K562 (cell line): ENCODE results near the gene CNTN2. TPM values are rescaled to one million over a fixed set of nuclear protein-coding genes. Genes with fewer than 3 reads are reported as not detected.

ENCODE experiments used
- ATF2 ChIP-seq: sonication (generic); formaldehyde crosslinking; IDR thresholded peaks from 2 replicates; pipeline ENCODE4 v1.8.1; 2022; ENCODE audit warnings: missing genetic modification reagents
- CCNT2 ChIP-seq: IDR thresholded peaks from 2 replicates; pipeline ENCODE4 v1.6.1; 2011; ENCODE audit warnings: borderline replicate concordance, low read depth, mild to moderate bottlenecking, moderate library complexity, mixed read lengths, low read length; ENCODE audit not compliant: insufficient read length; ENCODE audit errors: extremely low read depth
- CHD4 ChIP-seq: fragments of 200-600 bp; sonication (generic); IDR thresholded peaks from 3 replicates; pipeline ENCODE4 v1.6.1; 2012; ENCODE audit warnings: low read depth, mild to moderate bottlenecking, mixed read lengths, low read length, inconsistent platforms; ENCODE audit not compliant: insufficient read depth, insufficient replicate concordance, poor library complexity, severe bottlenecking
- CREB3L1 ChIP-seq: fragments of 450-650 bp; IDR thresholded peaks from 2 replicates; pipeline ENCODE4 v1.6.1; 2014; ENCODE audit warnings: low read depth, mild to moderate bottlenecking, moderate library complexity, borderline replicate concordance
- DIDO1 ChIP-seq: fragments of 450-650 bp; IDR thresholded peaks from 2 replicates; pipeline ENCODE4 v1.6.1; 2016; ENCODE audit warnings: low read depth, missing biosample characterization, missing genetic modification characterization
- FUS ChIP-seq: fragments of 200-400 bp; formaldehyde crosslinking; optimal IDR thresholded peaks from 2 replicates; pipeline ENCODE3; 2017; ENCODE audit warnings: low read depth, low read length
- HDGF ChIP-seq: fragments of 450-650 bp; IDR thresholded peaks from 2 replicates; pipeline ENCODE4 v1.6.1; 2016
- IRF9 ChIP-seq: fragments of 450-650 bp; IDR thresholded peaks from 2 replicates; pipeline ENCODE4 v1.6.1; 2016; ENCODE audit warnings: missing biosample characterization, missing genetic modification characterization
- MEF2A ChIP-seq: IDR thresholded peaks from 2 replicates; pipeline ENCODE4 v1.6.1; 2011; ENCODE audit warnings: low read depth, mild to moderate bottlenecking, low read length, moderate library complexity; ENCODE audit not compliant: control insufficient read depth
- POLR2AphosphoS2 ChIP-seq: IDR thresholded peaks from 2 replicates; pipeline ENCODE4 v1.6.1; 2012; ENCODE audit warnings: low read length, improper control_type of control experiment
- PRMT5 ChIP-seq: sonication (generic); formaldehyde crosslinking; IDR thresholded peaks from 2 replicates; pipeline ENCODE4 v1.5.0; 2020; ENCODE audit warnings: missing genetic modification reagents
- RUNX1 ChIP-seq: sonication (generic); IDR thresholded peaks from 2 replicates; pipeline ENCODE4 v1.6.1; 2016; ENCODE audit warnings: antibody characterized with exemption, low read depth
- TRIM28 ChIP-seq: fragments of 450-650 bp; IDR thresholded peaks from 2 replicates; pipeline ENCODE4 v1.6.1; 2017
- ZNF12 ChIP-seq: sonication (generic); formaldehyde crosslinking; IDR thresholded peaks from 2 replicates; pipeline ENCODE4 v1.4.0; 2020; ENCODE audit warnings: mild to moderate bottlenecking, missing genetic modification reagents
- ZNF316 ChIP-seq: fragments of 450-650 bp; IDR thresholded peaks from 2 replicates; pipeline ENCODE4 v1.6.1; 2016
- ZNF449 ChIP-seq: fragments of 250-450 bp; sonication (Bioruptor Pico); IDR thresholded peaks from 2 replicates; pipeline ENCODE4 v1.8.0; 2022; ENCODE audit warnings: moderate library complexity, mild to moderate bottlenecking, inconsistent platforms
- polyA plus RNA-seq, 8 experiments: library from polyadenylated mRNA; depleted of rRNA in 4 of 8; stranded (reverse) in 5 of 8; unstranded in 3 of 8; fragments of >200 nt; fragmentation: Nextera tagmentation in 2 of 8; fragmentation: Illumina TruSeq in 1 of 8; extraction: Ambion mirVana in 2 of 8; extraction: Trizol in 1 of 8; gene quantifications; 2 replicates each; pipeline versions ENCODE4 v1.2.1 to v1.2.3, GENCODE V29; 2011 to 2014; ENCODE audit warnings: inconsistent platforms in 1 of 8, missing spikeins in 1 of 8
- total RNA-seq, 7 experiments: library from RNA; depleted of rRNA in 6 of 7; stranded (reverse); fragments of >200 nt in 6 of 7; fragmentation: Illumina TruSeq in 2 of 7; extraction: Trizol in 2 of 7; gene quantifications; 2 replicates each; pipeline versions ENCODE4 v1.2.1 to v1.2.3, GENCODE V29; 2011 to 2021; ENCODE audit warnings: low replicate concordance in 1 of 7
- TF ChIP-seq, protein P1 (sequence below): fragments of 450-650 bp; formaldehyde crosslinking; IDR thresholded peaks from 2 replicates; pipeline ENCODE4 v1.4.0; 2020; ENCODE audit warnings: mild to moderate bottlenecking, moderate library complexity
- TF ChIP-seq, protein P2 (sequence below): fragments of 450-650 bp; formaldehyde crosslinking; IDR thresholded peaks from 2 replicates; pipeline ENCODE4 v1.4.0; 2020; ENCODE audit warnings: mild to moderate bottlenecking, mixed read lengths

Gene CNTN2
- total and polyA plus RNA-seq, 9 of the 15 experiments (the other 6 are each of a cell fraction or from before 2014, with no cell fraction given), result not detected

GRCh38 chr1:205121660-205122488 is 78.9 kb downstream of the CNTN2 start, which contains the start of gene RBBP5 (continued):
- TF ChIP-seq, protein P1, sequence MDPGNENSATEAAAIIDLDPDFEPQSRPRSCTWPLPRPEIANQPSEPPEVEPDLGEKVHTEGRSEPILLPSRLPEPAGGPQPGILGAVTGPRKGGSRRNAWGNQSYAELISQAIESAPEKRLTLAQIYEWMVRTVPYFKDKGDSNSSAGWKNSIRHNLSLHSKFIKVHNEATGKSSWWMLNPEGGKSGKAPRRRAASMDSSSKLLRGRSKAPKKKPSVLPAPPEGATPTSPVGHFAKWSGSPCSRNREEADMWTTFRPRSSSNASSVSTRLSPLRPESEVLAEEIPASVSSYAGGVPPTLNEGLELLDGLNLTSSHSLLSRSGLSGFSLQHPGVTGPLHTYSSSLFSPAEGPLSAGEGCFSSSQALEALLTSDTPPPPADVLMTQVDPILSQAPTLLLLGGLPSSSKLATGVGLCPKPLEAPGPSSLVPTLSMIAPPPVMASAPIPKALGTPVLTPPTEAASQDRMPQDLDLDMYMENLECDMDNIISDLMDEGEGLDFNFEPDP (CRISPR knock-in tag), result no peak
- TF ChIP-seq MEF2A (peak; percentile 73; the same call in 1 of the 2 replicates), CHD4 (no peak), CCNT2 (no peak), ZNF12 (CRISPR knock-in tag) (0 out of 2 replicates have a peak, but pooled peaks have one; percentile 30), DIDO1 (tag) (peak; percentile 99), IRF9 (tag) (peak; percentile 63), PRMT5 (CRISPR knock-in tag) (no peak), HDGF (no peak), ZNF449 (peak; percentile 67; the same call in 1 of the 2 replicates), POLR2AphosphoS2 (peak; percentile 51; the same call in 1 of the 2 replicates), CREB3L1 (peak; percentile 89), TRIM28 (peak; percentile 90), RUNX1 (0 out of 2 replicates have a peak, but pooled peaks have one; percentile 38), FUS (no peak), ZNF316 (0 out of 2 replicates have a peak, but pooled peaks have one; percentile 27), ATF2 (CRISPR knock-in tag) (peak; percentile 74; the same call in 1 of the 2 replicates)
- TF ChIP-seq, protein P2, sequence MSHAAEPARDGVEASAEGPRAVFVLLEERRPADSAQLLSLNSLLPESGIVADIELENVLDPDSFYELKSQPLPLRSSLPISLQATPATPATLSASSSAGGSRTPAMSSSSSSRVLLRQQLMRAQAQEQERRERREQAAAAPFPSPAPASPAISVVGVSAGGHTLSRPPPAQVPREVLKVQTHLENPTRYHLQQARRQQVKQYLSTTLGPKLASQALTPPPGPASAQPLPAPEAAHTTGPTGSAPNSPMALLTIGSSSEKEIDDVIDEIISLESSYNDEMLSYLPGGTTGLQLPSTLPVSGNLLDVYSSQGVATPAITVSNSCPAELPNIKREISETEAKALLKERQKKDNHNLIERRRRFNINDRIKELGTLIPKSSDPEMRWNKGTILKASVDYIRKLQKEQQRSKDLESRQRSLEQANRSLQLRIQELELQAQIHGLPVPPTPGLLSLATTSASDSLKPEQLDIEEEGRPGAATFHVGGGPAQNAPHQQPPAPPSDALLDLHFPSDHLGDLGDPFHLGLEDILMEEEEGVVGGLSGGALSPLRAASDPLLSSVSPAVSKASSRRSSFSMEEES (CRISPR knock-in tag), result no peak
